Adipose tissue (tissue), 3 donors: ENCODE measurements around the gene LRRK1. TPM values are rescaled to one million over a fixed set of nuclear protein-coding genes. Genes with fewer than 3 reads are reported as not detected.

ENCODE experiments used
- H3K27ac ChIP-seq: one replicate; pipeline ENCODE4 v1.5.1; 2013; ENCODE audit warnings: low read depth, low read length
- WGBS, 3 donors: extraction: QIAGEN DNeasy Blood & Tissue Kit; methylation state at CpG; one replicate each; pipeline ENCODE4 v1.1.7; 2013; 5-methylcytosine and 5-hydroxymethylcytosine counted together
- polyA plus RNA-seq, 3 donors: library from polyadenylated mRNA; stranded (reverse); fragments of 200-250 nt; gene quantifications; one replicate each; pipeline ENCODE4 v1.2.3, GENCODE V29; 2013
- donor health status: healthy with polysubstance abuse.
- donor health status: Bipolar disorder and iron deficiency.
- donor health status: healthy.

Gene LRRK1
- polyA plus RNA-seq, 3 donors, result 5.2 to 11.5 (median 5.9) TPM

- 79 to 85% (median 83%) methylated on average over 10 of the region's 10 CpGs for WGBS, 3 donors
- H3K27ac ChIP-seq, result no peak overlapping the region
Observed at GRCh38 chr15:100947760-100948429, 28.7 kb downstream of the LRRK1 start.

GRCh38 chr15:100948430-100948762 lies 29.2 kb downstream of the LRRK1 start:
- no peak overlapping the region for H3K27ac ChIP-seq
- 91 to 94% (median 93%) methylated on average over 3 of the region's 3 CpGs for WGBS, 3 donors

- H3K27ac ChIP-seq, result no peak overlapping the region
- WGBS, 3 donors, result 94 to 100% (median 97%) methylated on average over 1 of the region's 1 CpG
Observed at GRCh38 chr15:100949691-100950090, 30.5 kb downstream of the LRRK1 start.

GRCh38 chr15:100951965-100952364 lies 32.8 kb downstream of the LRRK1 start:
- 68 to 91% (median 75%) methylated on average over 5 of the region's 5 CpGs for WGBS, 3 donors
- no peak overlapping the region for H3K27ac ChIP-seq

GRCh38 chr15:100952566-100952965 lies 33.4 kb downstream of the LRRK1 start:
- 76 to 92% (median 90%) methylated on average over 3 of the region's 3 CpGs for WGBS, 3 donors
- H3K27ac ChIP-seq, result no peak overlapping the region

- WGBS, 3 donors, result 23 to 62% (median 34%) methylated on average over 10 of the region's 10 CpGs
- H3K27ac ChIP-seq, result no peak overlapping the region
Observed at GRCh38 chr15:100958326-100959065, 39.3 kb downstream of the LRRK1 start.

GRCh38 chr15:100959066-100960050 lies 40.2 kb downstream of the LRRK1 start:
- 50 to 84% (median 51%) methylated on average over 14 of the region's 14 CpGs for WGBS, 3 donors
- no peak overlapping the region for H3K27ac ChIP-seq

GRCh38 chr15:100966997-100967396 lies 47.8 kb downstream of the LRRK1 start:
- no peak overlapping the region for H3K27ac ChIP-seq
- 65 to 67% (median 67%) methylated on average over 4 of the region's 4 CpGs for WGBS, 3 donors

- WGBS, 3 donors, result 88 to 95% (median 91%) methylated on average over 3 of the region's 3 CpGs
- H3K27ac ChIP-seq, result no peak overlapping the region
Observed at GRCh38 chr15:100968050-100968966, 49.2 kb downstream of the LRRK1 start.

GRCh38 chr15:100972975-100973350 lies 53.8 kb downstream of the LRRK1 start:
- 29 to 46% (median 32%) methylated on average over 32 to 36 of the region's 36 CpGs for WGBS, 3 donors

GRCh38 chr15:100973351-100974111 lies 54.4 kb downstream of the LRRK1 start:
- no peak overlapping the region for H3K27ac ChIP-seq
- WGBS, 3 donors, result 10 to 22% (median 20%) methylated on average over 66 to 90 of the region's 90 CpGs

More at GRCh38 chr15:100972975-100973350, 53.8 kb downstream of the LRRK1 start:
- no peak overlapping the region for H3K27ac ChIP-seq

- 90 to 99% (median 97%) methylated on average over 4 of the region's 4 CpGs for WGBS, 3 donors
- no peak overlapping the region for H3K27ac ChIP-seq
Observed at GRCh38 chr15:100975043-100975442, 55.9 kb downstream of the LRRK1 start.

- no peak overlapping the region for H3K27ac ChIP-seq
- 79 to 86% (median 82%) methylated on average over 4 of the region's 4 CpGs for WGBS, 3 donors
Observed at GRCh38 chr15:100980410-100981046, 61.4 kb downstream of the LRRK1 start.

- H3K27ac ChIP-seq, result no peak overlapping the region
- 79 to 91% (median 87%) methylated on average over 4 of the region's 4 CpGs for WGBS, 3 donors
Observed at GRCh38 chr15:100981086-100981485, 61.9 kb downstream of the LRRK1 start.

GRCh38 chr15:100983221-100983620 lies 64.1 kb downstream of the LRRK1 start:
- WGBS, 3 donors, result 89 to 98% (median 92%) methylated on average over 7 of the region's 7 CpGs
- H3K27ac ChIP-seq, result no peak overlapping the region

- no peak overlapping the region for H3K27ac ChIP-seq
- WGBS, 3 donors, result 79 to 94% (median 80%) methylated on average over 4 of the region's 4 CpGs
Observed at GRCh38 chr15:100985401-100985800, 66.2 kb downstream of the LRRK1 start.
